GM18499 (cell line): ENCODE data around the gene SH2D3C.

ENCODE experiments used
- ATAC-seq: cut with Tn5 transposase; IDR thresholded peaks from one replicate; pipeline ENCODE4 v1.9.1; 2021; ENCODE audit warnings: moderate number of reproducible peaks; ENCODE audit not compliant: insufficient read depth, unreplicated experiment

Gene SH2D3C

DNA sequence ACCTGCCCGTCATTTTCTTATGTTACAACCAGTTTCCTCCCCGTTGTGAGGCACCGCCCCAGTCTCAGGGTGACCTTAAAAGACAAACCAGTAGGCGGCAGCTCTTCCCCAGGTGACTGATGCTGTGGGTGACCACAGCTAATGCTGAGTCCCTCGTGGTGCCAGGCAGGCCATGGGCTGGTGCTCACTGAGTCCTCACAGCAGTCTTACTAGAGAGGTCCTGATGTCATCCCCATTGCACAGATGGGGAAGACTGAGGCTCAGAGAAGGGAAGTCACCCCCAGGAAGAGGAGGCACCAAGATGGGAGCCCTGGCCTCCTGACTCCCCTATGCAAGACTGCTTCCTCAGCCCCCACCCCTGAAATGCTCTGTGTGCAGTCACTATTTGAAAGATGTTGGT lies 70.7 kb downstream of the SH2D3C start:
- no peak for ATAC-seq

DNA sequence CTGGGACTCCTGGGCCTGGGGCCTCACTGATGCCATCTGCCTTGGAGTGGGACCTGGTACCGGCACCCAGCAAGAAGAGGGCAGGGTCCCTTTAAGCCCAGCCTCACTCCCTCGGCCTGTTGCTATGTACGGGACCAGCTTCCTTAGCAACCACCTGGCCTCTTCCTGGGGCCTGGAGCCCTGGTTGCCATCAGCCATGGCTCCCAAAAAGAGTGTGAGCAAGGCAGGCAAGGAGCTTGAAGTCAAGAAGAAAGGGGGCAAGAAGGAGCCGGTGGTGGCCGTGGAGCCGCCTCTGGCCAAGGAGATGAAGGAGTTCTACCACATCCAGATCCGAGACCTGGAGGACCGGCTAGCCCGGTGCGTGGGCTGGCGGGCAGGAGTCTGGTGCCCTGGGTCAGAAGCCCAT lies 71.6 kb downstream of the SH2D3C start, which contains the start of gene CFAP157:
TSS of gene CFAP157 (plus strand) at position 153 of the 406 bp plus-strand sequence. CDS start at position 197, 44 bp downstream.
- no peak for ATAC-seq

DNA sequence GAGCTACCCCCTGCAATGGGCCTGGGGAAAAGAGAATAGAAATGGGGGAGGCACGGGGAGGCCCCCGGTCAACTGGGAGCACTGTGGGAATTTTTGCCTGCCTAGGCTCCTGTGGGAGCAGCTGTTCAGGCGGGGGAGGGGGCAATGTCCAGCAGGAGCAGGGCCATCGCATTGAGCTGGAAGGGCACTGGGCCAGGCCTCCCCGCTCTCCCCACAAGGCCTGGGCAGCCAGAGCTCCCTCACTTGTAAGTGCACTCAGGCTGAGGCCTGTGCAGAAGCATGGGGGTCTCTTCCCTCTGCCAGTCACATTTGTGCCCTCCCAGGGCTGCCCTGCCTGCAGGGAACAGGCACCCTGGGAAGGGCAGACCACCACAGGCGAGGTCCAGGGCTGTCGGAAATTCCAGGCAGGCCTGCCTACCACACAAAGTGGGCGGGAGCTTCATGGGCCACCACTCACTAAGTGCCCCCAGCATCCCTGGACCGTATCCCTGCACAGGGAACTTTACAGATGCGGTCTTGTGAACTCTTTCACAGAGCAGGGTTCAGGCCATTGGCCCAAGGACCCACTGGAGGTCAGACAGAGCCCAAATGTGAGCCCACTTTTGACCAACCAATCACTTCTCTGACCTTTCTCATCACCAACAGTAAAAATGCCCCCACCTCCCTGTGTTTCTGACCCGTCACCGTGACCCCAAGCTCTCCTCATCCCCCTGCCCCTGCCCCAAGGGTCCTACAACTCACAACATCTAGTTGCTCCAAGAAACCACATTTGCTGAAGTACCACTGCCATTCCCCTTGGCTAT lies 72.7 kb downstream of the SH2D3C start:
- no peak for ATAC-seq

DNA sequence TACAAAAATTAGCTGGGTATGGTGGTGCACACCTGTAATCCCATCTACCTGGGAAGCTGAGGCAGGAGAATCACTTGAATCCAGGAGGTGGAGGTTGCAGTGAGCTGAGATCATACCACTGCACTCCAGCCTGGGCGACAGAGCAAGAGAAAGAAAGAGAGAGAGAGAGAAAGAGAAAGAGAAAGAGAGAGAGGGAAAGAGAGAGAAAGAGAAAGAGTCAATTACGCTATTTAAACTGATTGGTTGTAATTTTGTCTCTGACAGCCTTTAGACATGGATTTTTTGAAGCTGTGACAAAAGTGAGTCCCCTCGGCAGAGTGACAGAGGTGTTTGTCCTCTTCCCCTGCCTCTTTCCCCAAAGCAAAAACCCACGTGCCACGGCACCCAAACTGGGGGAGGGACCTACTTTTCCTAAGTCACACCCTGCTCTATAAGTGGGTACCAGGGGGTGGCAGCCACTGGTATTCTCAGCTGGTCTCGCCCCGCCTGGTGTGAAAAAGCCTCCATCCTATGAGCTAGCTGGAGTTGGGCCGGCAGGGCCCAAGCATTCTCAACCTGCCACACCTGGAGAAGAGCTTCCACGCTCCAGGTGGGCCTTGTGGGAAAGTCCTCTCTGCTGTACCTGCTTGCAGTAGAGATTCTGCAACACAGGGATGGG lies 75.0 kb downstream of the SH2D3C start:
- ATAC-seq: no peak

DNA sequence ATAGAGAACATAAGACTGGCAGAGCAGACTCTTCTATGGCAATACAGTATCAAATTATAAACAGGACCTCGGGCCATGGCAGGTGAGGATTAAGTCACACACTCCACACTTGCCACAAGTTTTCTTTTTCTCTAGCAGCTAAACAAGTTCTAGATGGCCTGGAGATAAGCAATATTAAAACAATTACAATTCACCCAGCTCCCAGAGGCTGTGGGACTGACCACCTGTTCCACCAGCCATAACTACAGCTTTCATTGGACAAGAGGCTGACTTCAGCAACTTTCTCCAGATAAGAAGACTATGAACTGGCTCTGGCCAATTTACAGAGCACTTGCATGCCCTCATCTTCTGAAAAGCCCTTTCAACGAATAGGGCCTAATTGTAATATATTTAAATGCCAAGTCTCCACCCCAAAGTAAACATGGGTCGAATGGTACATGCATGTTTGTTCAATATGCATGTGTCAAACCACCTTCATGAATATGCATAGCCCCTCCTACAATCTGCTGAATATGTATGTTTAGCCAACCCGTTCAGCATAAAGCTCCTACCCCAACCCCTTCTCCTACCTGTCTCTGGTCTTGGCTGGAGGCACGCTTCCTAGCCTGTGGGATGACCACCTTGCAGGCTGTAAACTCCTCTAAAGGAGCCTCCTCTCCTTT lies 77.7 kb downstream of the SH2D3C start:
- ATAC-seq: no peak

DNA sequence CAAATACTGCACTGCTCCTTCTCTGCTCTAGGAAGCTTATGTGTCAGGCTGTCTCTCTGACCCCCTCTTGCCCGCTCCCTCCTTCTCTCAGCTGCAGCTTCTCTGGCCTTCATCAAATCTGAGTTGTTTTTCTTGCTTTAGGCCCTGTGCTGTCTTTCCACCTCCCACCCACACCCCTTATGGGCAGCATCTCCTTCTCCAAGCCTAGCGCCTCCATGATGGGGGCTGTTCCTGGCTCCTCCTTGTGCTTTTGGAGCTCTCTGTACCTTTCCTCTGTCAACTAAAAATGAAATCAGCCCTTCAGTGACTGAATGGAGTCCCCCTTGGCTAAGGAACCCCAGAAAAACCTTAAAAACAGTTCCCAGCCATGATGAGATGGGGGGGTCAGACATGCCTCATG lies 78.3 kb downstream of the SH2D3C start:
- ATAC-seq: no peak

DNA sequence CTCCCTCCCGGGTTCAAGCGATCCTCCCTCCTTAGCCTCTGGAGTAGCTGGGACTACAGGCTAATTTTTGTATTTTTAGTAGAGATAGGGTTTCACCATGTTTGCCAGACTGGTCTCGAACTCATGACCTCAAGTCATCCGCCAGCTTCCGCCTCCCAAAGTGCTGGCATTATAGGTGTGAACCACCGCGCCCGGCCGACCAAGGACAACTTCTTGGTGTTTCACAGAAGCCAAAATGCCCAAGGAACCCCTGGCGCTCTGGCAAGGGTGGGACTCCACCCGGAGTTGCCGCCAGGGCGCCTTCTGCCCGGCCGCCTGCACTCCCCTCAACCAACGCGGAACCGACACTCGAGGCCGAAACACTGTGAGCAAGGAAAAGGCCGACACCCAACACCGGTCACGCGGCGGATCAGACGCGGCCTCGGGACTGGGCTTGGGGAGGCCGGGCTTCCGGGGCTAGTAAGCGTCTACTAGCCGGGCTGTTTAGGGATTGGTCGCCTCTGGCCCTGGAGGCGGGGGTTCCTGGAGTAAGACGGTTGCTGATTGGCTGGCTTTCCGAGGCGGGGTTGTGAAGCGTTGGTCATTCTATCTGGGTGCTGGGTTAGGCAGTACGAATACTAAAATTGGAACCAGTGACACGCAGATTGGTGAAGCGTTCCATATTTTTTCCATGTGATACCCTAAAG lies 79.3 kb downstream of the SH2D3C start:
- no peak for ATAC-seq

DNA sequence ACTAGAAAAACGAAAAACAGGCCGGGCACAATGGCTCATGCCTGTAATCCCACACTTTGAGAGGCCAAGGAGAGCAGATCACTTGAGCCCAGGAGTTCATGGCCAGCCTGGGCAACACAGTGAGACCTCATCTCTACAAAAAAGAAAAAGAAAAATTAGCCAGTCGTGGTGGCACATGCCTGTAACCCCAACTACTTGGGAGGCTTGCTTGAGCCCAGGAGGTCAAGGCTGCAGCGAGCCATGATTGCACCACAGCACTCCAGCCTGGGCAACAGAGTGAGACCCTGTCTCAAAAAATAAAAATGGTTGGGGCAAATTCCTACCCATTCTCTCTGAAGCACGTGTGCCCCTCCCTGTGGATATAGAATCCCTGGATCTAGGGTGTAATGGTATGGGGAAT lies 80.1 kb downstream of the SH2D3C start:
- no peak for ATAC-seq

DNA sequence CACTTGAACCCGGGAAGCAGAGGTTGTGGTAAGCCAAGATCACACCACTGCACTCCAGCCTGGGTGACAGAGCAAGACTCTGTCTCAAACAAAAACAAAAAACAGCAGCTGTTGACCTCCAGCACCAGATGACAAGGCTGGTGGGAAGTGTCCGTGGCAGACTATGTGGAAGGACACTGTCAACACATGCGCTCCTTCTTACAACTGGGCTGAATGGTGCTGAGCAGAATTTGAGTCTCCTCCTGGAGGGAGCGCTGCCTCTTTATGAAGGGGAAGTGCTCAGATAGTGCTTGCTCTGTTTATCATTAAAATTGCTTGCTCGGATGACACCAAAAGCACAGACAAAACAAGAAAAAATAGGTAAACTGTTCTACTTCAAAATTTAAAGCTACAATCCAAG lies 80.9 kb downstream of the SH2D3C start:
- ATAC-seq: no peak

DNA sequence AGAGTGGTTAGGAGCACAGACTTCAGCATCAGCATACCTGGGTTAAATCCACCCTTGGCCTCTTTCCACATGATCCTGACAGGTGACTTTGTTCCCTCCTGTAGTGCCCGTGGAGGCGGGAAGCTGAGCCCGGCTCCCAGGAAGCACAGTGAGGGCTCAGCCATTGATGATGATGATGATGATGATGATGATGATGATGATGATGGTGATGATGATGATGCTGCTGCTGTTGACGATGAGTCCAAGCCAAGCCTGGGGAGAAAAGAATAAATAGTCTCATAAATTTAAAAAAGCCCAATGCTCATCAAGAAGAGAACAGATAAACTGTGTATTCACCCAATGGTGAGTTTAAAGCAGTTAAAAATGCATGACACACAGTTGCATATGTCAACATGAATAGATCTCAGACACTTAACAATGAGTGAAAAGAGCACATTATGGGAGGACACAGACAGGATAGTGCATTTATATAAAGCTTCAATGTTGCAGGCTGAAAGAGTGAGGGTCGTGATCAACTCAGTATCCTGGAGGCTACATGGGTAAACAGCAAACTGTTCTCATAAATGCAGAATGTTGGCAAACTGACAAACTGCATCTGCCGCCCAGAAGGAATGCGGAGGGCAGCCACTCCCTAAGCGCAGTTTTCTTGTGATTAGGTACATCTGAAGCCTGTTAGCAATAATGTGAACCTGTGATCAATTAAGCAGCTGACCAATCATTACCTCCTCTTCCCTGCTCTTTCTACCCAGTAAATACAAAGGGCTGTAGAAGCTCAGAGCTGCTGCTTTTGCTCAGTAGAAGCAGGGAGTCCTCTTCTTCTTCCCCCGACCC lies 83.4 kb downstream of the SH2D3C start:
- ATAC-seq: no peak

DNA sequence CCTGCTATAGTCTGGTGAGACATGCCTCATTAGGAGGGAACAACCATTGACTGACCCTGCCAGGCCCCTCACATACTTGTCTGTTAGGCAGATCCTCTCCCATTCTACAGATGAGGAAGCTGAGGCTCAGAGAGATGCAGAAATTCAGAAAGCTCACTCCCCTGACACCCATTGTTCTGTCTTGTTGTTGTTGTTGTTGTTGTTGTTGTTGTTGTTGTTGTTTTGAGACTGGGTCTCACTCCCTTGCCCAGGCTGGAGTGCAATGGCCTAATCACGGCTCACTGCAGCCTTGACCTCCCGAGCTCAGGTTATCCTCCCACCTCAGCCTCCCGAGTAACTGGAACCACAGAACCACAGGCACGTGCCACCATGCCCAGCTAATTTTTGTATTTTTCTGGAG lies 84.8 kb downstream of the SH2D3C start:
- no peak for ATAC-seq

DNA sequence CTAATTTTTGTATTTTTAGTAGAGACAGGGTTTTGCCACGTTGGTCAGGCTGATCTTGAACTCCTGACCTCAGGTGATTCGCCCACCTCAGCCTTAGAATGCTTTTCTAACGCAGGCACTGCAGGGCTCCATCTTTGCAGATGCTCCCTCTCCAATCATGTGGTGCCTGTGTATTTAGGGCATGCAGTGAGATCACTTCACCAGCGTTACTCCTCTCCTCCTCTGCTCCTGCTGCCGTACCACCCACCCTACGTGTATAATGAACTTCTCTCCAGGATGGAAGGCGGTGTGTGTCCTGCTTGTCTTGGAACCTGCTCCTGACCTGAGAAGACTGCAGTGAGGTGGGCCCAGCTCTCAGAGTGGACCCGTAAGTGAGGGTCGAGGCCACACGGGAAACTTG lies 85.3 kb downstream of the SH2D3C start:
- ATAC-seq: no peak

DNA sequence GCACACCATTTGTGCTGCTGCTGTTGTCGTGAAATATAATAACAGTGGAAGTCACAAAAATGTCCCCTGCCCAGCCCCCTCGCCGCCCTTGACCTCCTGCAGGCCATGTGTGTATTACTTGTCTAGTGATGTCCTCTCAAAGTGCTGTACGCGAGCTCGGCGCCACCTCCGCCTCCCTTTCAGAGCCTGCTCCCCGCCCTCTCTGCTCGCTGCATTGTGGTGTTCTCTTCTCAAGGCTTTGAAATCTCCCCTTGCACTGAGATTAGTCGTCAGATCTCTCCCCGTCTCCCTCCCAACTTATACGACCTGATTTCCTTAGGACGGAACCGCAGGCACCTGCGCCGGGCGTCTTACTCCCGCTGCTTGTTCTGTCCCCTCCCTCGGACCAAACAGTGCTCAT lies 86.4 kb downstream of the SH2D3C start:
- no peak for ATAC-seq

DNA sequence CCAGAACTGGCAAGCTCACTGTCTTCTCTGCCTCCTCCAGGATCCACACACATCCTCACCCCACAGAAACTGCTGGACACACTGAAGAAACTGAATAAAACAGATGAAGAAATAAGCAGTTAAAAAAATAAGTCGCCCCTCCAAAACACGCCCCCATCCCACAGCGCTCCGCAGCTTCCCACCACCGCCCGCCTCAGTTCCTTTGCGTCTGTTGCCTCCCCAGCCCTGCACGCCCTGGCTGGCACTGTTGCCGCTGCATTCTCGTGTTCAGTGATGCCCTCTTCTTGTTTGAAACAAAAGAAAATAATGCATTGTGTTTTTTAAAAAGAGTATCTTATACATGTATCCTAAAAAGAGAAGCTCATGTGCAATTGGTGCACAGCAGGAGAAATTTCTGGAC lies 87.7 kb downstream of the SH2D3C start:
- ATAC-seq: no peak

DNA sequence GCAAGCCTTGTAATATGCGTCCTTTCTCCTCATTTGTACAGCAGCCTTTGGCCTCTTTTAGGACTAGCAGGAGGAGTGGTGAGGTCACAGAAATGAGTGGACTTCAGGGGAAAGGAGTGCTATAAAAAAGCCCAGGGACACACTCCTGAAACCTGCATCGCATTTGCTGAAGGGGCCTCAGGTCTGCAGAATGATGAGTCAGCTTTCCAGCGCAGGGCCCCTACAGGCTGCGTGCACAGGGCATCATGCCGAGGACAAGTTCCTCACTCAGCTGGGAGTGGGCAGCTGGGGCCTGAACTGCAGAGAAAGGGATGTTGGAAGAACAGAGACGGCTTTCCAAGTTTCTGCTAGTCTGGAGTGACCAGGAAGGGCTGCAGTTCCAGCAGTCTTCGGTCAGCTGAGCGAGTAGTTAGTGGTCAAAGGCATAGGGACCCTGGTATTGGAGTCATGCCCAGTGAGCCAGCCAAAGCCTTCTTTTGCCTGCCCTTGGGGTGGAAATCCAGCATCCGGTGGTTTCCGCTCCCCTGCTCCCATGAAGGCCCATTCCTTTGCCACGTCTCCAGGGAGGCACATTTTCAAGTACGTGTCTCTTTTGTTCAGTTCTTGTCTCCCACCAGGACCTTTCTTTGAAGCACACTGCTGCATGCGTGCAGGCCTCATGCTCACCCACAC lies 89.0 kb downstream of the SH2D3C start:
- ATAC-seq: no peak
